Upper lobe of left lung (tissue), 6 donors: ENCODE measurements around the gene MEGF6. TPM values are rescaled to one million over a fixed set of nuclear protein-coding genes. Genes with fewer than 3 reads are reported as not detected.
A peak's percentile ranks its signal among the peaks of the same experiment; 100 is the strongest.

Source experiments
- ATAC-seq, 2 donors: fragments of 200-7000 bp; cut with Tn5 transposase; one replicate each; pipeline ENCODE4 v1.9.1; 2022; ENCODE audit warnings: mild to moderate bottlenecking in 2 of 2, moderate library complexity in 2 of 2; ENCODE audit not compliant: low FRiP score in 2 of 2
- DNase-seq, 2 donors: peaks; one replicate each; pipeline ENCODE4 v3.0.0-alpha.2; 2019 to 2020
- H3K27ac ChIP-seq, 4 donors: fragments of 200-600 bp; sonication (generic); one replicate each; pipeline ENCODE4 v1.5.1; 2016 to 2019
- H3K27me3 ChIP-seq, 4 donors: fragments of 200-600 bp; sonication (generic); one replicate each; pipeline ENCODE4 v1.5.1; 2017 to 2019
- H3K36me3 ChIP-seq, 4 donors: fragments of 200-600 bp; sonication (generic); one replicate each; pipeline ENCODE4 v1.5.1; 2016 to 2019
- H3K4me1 ChIP-seq, 4 donors: fragments of 200-600 bp; sonication (generic); one replicate each; pipeline ENCODE4 v1.5.1; 2018 to 2019
- H3K4me3 ChIP-seq, 4 donors: fragments of 200-600 bp; sonication (generic); one replicate each; pipeline ENCODE4 v1.5.1; 2017 to 2019; ENCODE audit warnings: mild to moderate bottlenecking in 2 of 4, moderate library complexity in 1 of 4
- H3K9me3 ChIP-seq, 4 donors: fragments of 200-600 bp; sonication (generic); one replicate each; pipeline ENCODE4 v1.5.1; 2018 to 2019
- CTCF ChIP-seq, 6 experiments: fragments of 450-650 bp in 4 of 6; fragments of 200-600 bp in 2 of 6; sonication (generic) in 2 of 6; IDR thresholded peaks; one replicate each; pipeline ENCODE4 v1.5.1; 2016 to 2019; ENCODE audit warnings: antibody characterized with exemption in 6 of 6
- EP300 ChIP-seq, 4 donors: sonication (generic); formaldehyde crosslinking; IDR thresholded peaks; one replicate each; pipeline ENCODE4 v1.5.1; 2017; ENCODE audit warnings: antibody characterized with exemption in 4 of 4, control low read depth in 2 of 4
- POLR2A ChIP-seq, 4 donors: fragments of 450-650 bp; IDR thresholded peaks; one replicate each; pipeline ENCODE4 v1.5.1; 2016 to 2017; ENCODE audit warnings: antibody characterized with exemption in 4 of 4, mild to moderate bottlenecking in 2 of 4
- POLR2AphosphoS5 ChIP-seq, 2 donors: sonication (generic); formaldehyde crosslinking; IDR thresholded peaks; one replicate each; pipeline ENCODE4 v1.5.1; 2017; ENCODE audit warnings: antibody characterized with exemption in 2 of 2
- whole genome bisulfite sequencing, 2 donors: methylation state at CpG; one replicate each; pipeline ENCODE4 v1.1.5; 2017 to 2018; 5-methylcytosine and 5-hydroxymethylcytosine counted together
- total RNA-seq, 6 donors: library from RNA; depleted of rRNA in 4 of 6; stranded (reverse); fragments of >200 nt in 4 of 6; gene quantifications; one replicate each; pipeline versions ENCODE4 v1.1.0 to v1.2.1, GENCODE V29; 2016 to 2021
- donor health status: DM: no; HTN: no; CAD: no; lungs with moderate emphysema.
- donor health status: DM: no; HTN: yes; CAD: no; lungs with severe emphysema.

MEGF6 gene
- total RNA-seq, 6 donors from 2014 or later, result 23.8 to 128 (median 83.5) TPM

- Histone ChIP-seq H3K4me3 (no peak overlapping the region), H3K9me3 (no peaks in the 10 kb centered on the region), H3K27me3 (no peaks in the 10 kb centered on the region), H3K27ac (peak overlapping the region in 3 of 4 donors; percentile 24 to 62 (median 59)), H3K36me3 (no peaks in the 10 kb centered on the region), H3K4me1 (peaks cover 0 to 26% (median 10%) of the 10 kb centered on the region in 4 donors)
- DNase-seq (no peak), ATAC-seq (no peak)
- 57% methylated on average over 21 of the region's 24 CpGs; no CpG with 5 or more reads in 1 of the 2 donors for WGBS, 2 donors
- no peak for TF ChIP-seq POLR2A (IDR thresholded peaks at IDR 0.05)
- no peak for TF ChIP-seq EP300 (IDR thresholded peaks at IDR 0.05)
- no peak for TF ChIP-seq POLR2AphosphoS5 (IDR thresholded peaks at IDR 0.05)
- no peak for TF ChIP-seq CTCF (IDR thresholded peaks at IDR 0.05)
Measured at GRCh38 chr1:3539707-3540425, 71.4 kb downstream of the MEGF6 start.

- Histone ChIP-seq H3K36me3 (no peaks in the 10 kb centered on the region), H3K27ac (no peak overlapping the region), H3K9me3 (no peaks in the 10 kb centered on the region), H3K27me3 (no peaks in the 10 kb centered on the region), H3K4me3 (no peak overlapping the region), H3K4me1 (peaks cover 0 to 19% (median 6%) of the 10 kb centered on the region in 4 donors)
- peak in 1 of 2 donors; percentile 75 for DNase-seq
- no peak for TF ChIP-seq CTCF (IDR thresholded peaks at IDR 0.05)
- TF ChIP-seq POLR2AphosphoS5 (IDR thresholded peaks at IDR 0.05), result no peak
- no peak for TF ChIP-seq EP300 (IDR thresholded peaks at IDR 0.05)
- TF ChIP-seq POLR2A (IDR thresholded peaks at IDR 0.05), result no peak
- no peak for ATAC-seq
- 92 to 95% methylated on average over 4 to 16 of the region's 16 CpGs for WGBS, 2 donors
Measured at GRCh38 chr1:3537359-3537758, 73.9 kb downstream of the MEGF6 start.

- no peak overlapping the region for H3K27ac ChIP-seq
- DNase-seq (peak in 1 of 2 donors; percentile 75), ATAC-seq (no peak)
- H3K4me1 ChIP-seq, result peaks cover 0 to 17% (median 3%) of the 10 kb centered on the region in 4 donors
- H3K36me3 ChIP-seq, result no peaks in the 10 kb centered on the region
- no peak overlapping the region for H3K4me3 ChIP-seq
- H3K9me3 ChIP-seq, result no peaks in the 10 kb centered on the region
- WGBS, 2 donors, result 86 to 91% methylated on average over 6 to 24 of the region's 27 CpGs
- no peak for TF ChIP-seq EP300 (IDR thresholded peaks at IDR 0.05)
- no peak for TF ChIP-seq CTCF (IDR thresholded peaks at IDR 0.05)
- no peak for TF ChIP-seq POLR2A (IDR thresholded peaks at IDR 0.05)
- TF ChIP-seq POLR2AphosphoS5 (IDR thresholded peaks at IDR 0.05), result no peak
- no peaks in the 10 kb centered on the region for H3K27me3 ChIP-seq
Measured at GRCh38 chr1:3536420-3537195, 74.7 kb downstream of the MEGF6 start.

- 91 to 95% methylated on average over 4 to 12 of the region's 12 CpGs for WGBS, 2 donors
- TF ChIP-seq EP300 (IDR thresholded peaks at IDR 0.05) (no peak), CTCF (IDR thresholded peaks at IDR 0.05) (no peak), POLR2AphosphoS5 (IDR thresholded peaks at IDR 0.05) (no peak), POLR2A (IDR thresholded peaks at IDR 0.05) (no peak)
- no peak overlapping the region for H3K27ac ChIP-seq
- peaks cover 2 to 20% (median 7%) of the 10 kb centered on the region in 4 donors for H3K4me1 ChIP-seq
- H3K9me3 ChIP-seq, result no peaks in the 10 kb centered on the region
- H3K27me3 ChIP-seq, result no peaks in the 10 kb centered on the region
- ATAC-seq (no peak), DNase-seq (peak in 1 of 2 donors; percentile 73)
- H3K36me3 ChIP-seq, result no peaks in the 10 kb centered on the region
- H3K4me3 ChIP-seq, result no peak overlapping the region
Measured at GRCh38 chr1:3535732-3536131, 75.6 kb downstream of the MEGF6 start.
